Heart right ventricle (tissue), 16 donors: ENCODE data around the gene IP6K1. TPM values are rescaled to one million over a fixed set of nuclear protein-coding genes. Genes with fewer than 3 reads are reported as not detected.

Experiments
- ATAC-seq, 8 donors: fragments of 200-7000 bp; cut with Tn5 transposase; one replicate each; pipeline ENCODE4 v1.9.1; 2020; ENCODE audit warnings: mild to moderate bottlenecking in 8 of 8, moderate library complexity in 8 of 8, moderate number of reproducible peaks in 1 of 8
- DNase-seq, 2 donors: peaks; one replicate each; pipeline ENCODE4 v3.0.0-alpha.2; 2020
- H3K27ac ChIP-seq, 10 donors: fragments of 200-600 bp; sonication (generic) in 2 of 10; one replicate each; pipeline versions ENCODE4 v1.5.0 to v1.8.0; 2020 to 2022; ENCODE audit warnings: mild to moderate bottlenecking in 3 of 10
- H3K27me3 ChIP-seq, 7 donors: fragments of 200-600 bp; one replicate each; pipeline ENCODE4 v1.8.0; 2021 to 2022; ENCODE audit warnings: mild to moderate bottlenecking in 2 of 7
- H3K36me3 ChIP-seq, 9 donors: fragments of 200-600 bp; sonication (generic) in 1 of 9; one replicate each; pipeline versions ENCODE4 v1.5.0 to v1.8.0; 2020 to 2022; ENCODE audit warnings: mild to moderate bottlenecking in 2 of 9
- H3K4me1 ChIP-seq, 9 donors: fragments of 200-600 bp; sonication (generic) in 1 of 9; one replicate each; pipeline versions ENCODE4 v1.5.0 to v1.8.0; 2020 to 2022; ENCODE audit warnings: mild to moderate bottlenecking in 4 of 9
- H3K4me3 ChIP-seq, 10 donors: fragments of 200-600 bp; sonication (generic) in 2 of 10; one replicate each; pipeline versions ENCODE4 v1.5.0 to v1.8.0; 2020 to 2022; ENCODE audit warnings: mild to moderate bottlenecking in 7 of 10, moderate library complexity in 2 of 10
- H3K9me3 ChIP-seq, 11 donors: fragments of 200-600 bp in 10 of 11; sonication (generic) in 2 of 11; one replicate each; pipeline versions ENCODE4 v1.5.0 to v1.8.0; 2013 to 2022; ENCODE audit warnings: mild to moderate bottlenecking in 2 of 11, control low read depth in 1 of 11, moderate library complexity in 1 of 11
- WGBS, 2 donors: extraction: QIAGEN DNeasy Blood & Tissue Kit; methylation state at CpG; one replicate each; pipeline ENCODE4 v1.1.7; 2013; ENCODE audit warnings: inconsistent platforms in 1 of 2; 5-methylcytosine and 5-hydroxymethylcytosine counted together
- intact Hi-C, 10 donors: fragments of 100-400 bp; cut with DNase I; formaldehyde crosslinking; loops; one replicate each; pipeline versions ENCODE4 v1.11.1 to v1.14.2; 2022
- polyA plus RNA-seq, 2 donors: library from polyadenylated mRNA; stranded (reverse); fragments of 200-250 nt; gene quantifications; one replicate each; pipeline ENCODE4 v1.2.3, GENCODE V29; 2013
- total RNA-seq, 10 donors: library from RNA; stranded (reverse); fragmentation: NEBNext Ultra II Directional in 3 of 10; extraction: Animal tissue kit (Norgen Biotek cat#: 25700) in 3 of 10; gene quantifications; one replicate each; pipeline versions ENCODE4 v1.2.1 to v1.2.4, GENCODE V29; 2021 to 2023
- TF ChIP-seq, protein P1 (sequence below), 9 donors: fragments of 200-600 bp; sonication (generic) in 2 of 9; IDR thresholded peaks; one replicate each; pipeline versions ENCODE4 v1.5.0 to v1.8.0; 2021 to 2022; ENCODE audit warnings: antibody characterized with exemption in 9 of 9, mild to moderate bottlenecking in 5 of 9, moderate library complexity in 1 of 9
- donor health status: Arrhythmogenic right ventricular cardiomyopathy.
- donor health status: ischemic (EF 13 %, LVEDD 7.1; RV severe dilation, severe dysfunction).
- donor health status: healthy with polysubstance abuse.
- donor health status: DM: no; HTN: yes; CAD: no.
- donor health status: DM: no; HTN: no; CAD: no.
- donor health status: ischemic (EF 25% LVEDD 6.9; RV normal size, moderate dysfunction).
- donor health status: ischemic (EF 25% LVEDD 5.7; RV mildly dilated, moderate dysfunction).
- donor health status: healthy.
- donor health status: DM: yes; HTN: yes; CAD: no.
- donor health status: Ischemic cardiomyopathy.
- donor health status: ischemic (EF 35%, LVEDD 5.7; RV mildly dilated, moderate dysfunction).
- donor health status: nonischemic (EF 11% LVEDD 7.7; RV severe dilation, severe dysfunction).
- donor health status: DM: yes; HTN: yes; CAD: no.
- donor health status: PGD.
- donor health status: ischemic (EF 29% LVEDD 5.4; RV normal size, mild dysfunction).
- donor health status: nonischemic (EF 23%, LVEDD 6.1; RV moderate dilation, normal function).

IP6K1 gene
- total and polyA plus RNA-seq, 12 donors = 9.0 to 24.4 (median 16.5) TPM

DNA sequence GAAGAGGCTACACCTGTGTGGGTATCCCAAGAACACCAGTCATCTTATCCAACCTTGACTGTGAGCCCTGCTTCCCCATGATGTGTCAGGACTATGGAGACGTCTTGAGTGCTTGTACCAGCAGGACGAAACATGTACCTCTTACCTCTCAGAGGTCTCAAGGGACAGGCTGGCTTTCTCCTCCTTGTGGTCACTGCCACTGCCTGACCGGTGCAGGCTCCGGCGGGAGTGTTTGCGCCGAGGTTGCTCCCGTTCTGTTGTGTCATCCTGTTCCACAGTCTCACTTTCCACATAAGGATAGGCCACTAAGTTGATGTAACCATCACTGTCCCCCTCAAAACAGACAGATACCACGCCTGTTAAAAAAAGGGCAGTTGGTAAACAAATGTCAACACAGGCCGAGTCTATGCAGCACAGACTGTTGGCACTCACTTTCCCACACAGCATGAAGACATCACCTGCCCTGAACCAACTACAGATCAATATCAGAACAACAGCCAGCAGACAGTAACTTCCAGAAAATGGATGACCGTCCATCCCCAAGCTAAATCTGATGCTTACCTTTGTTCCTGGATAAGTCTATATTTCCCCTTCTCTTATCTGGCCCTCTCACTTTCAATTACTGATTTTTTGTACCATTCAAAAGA, 48.2 kb downstream of the IP6K1 start:
- H3K36me3 ChIP-seq = peaks cover 0 to 98% (median 22%) of the 10 kb centered on the region in 9 donors
- no peaks in the 10 kb centered on the region for H3K9me3 ChIP-seq
- no peak overlapping the region for H3K4me3 ChIP-seq
- WGBS, 2 donors = 94 to 96% methylated on average over 11 of the region's 11 CpGs
- DNase-seq (no peak), ATAC-seq (no peak)
- H3K27ac ChIP-seq = no peak overlapping the region
- TF ChIP-seq, protein P1, sequence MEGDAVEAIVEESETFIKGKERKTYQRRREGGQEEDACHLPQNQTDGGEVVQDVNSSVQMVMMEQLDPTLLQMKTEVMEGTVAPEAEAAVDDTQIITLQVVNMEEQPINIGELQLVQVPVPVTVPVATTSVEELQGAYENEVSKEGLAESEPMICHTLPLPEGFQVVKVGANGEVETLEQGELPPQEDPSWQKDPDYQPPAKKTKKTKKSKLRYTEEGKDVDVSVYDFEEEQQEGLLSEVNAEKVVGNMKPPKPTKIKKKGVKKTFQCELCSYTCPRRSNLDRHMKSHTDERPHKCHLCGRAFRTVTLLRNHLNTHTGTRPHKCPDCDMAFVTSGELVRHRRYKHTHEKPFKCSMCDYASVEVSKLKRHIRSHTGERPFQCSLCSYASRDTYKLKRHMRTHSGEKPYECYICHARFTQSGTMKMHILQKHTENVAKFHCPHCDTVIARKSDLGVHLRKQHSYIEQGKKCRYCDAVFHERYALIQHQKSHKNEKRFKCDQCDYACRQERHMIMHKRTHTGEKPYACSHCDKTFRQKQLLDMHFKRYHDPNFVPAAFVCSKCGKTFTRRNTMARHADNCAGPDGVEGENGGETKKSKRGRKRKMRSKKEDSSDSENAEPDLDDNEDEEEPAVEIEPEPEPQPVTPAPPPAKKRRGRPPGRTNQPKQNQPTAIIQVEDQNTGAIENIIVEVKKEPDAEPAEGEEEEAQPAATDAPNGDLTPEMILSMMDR (IDR thresholded peaks at IDR 0.05) = no peak
- H3K27me3 ChIP-seq = no peaks in the 10 kb centered on the region
- no peaks in the 10 kb centered on the region for H3K4me1 ChIP-seq
- intact Hi-C loops = no loop called here

DNA sequence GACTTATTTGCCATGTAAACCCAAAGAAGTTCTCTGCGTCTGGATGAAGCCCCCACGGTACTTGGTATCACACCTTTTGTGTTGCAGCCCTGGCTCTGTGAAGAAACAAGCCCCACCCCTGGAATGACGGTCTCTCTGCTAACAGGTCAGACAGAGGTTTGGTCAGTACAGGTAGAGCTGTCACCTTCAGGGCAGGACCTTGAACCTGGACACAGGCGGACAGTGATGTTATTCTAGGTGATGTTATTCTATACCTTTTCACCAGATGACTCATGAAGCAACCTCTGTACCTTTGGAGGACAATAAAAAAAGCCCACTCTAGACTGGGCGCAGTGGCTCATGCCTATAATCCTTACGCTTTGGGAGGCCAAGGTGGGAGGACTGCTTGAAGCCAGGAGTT, 51.6 kb downstream of the IP6K1 start:
- no peaks in the 10 kb centered on the region for H3K27me3 ChIP-seq
- intact Hi-C loops = no loop called here
- no peaks in the 10 kb centered on the region for H3K9me3 ChIP-seq
- H3K36me3 ChIP-seq = peaks cover 0 to 100% (median 40%) of the 10 kb centered on the region in 9 donors
- TF ChIP-seq, protein P1 (IDR thresholded peaks at IDR 0.05) = no peak
- 94 to 96% methylated on average over 6 of the region's 6 CpGs for WGBS, 2 donors
- H3K4me1 ChIP-seq = no peaks in the 10 kb centered on the region
- ATAC-seq (no peak), DNase-seq (no peak)
- no peak overlapping the region for H3K27ac ChIP-seq
- no peak overlapping the region for H3K4me3 ChIP-seq

DNA sequence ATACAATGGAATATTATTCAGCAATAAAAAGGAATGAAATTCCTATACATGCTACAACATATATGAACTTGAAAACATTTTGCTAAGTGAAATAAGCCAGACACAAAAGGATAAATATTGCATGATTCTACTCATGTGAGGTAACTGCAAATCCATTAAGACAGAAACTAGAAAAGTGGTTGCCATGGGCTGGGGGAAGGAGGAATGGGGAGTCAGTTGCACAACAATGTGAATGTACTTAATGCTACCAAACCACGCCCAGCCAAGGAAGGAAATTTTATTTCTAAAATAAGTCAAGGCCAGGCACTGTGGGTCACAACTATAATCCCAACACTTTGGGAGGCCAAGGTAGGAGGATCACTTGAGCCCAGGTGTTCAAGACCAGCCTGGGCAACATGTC, 52.8 kb downstream of the IP6K1 start:
- Histone ChIP-seq H3K27me3 (no peaks in the 10 kb centered on the region), H3K4me1 (no peaks in the 10 kb centered on the region), H3K36me3 (peaks cover 0 to 100% (median 40%) of the 10 kb centered on the region in 9 donors), H3K4me3 (no peak overlapping the region), H3K9me3 (no peaks in the 10 kb centered on the region), H3K27ac (no peak overlapping the region)
- intact Hi-C loops = no loop called here
- no peak for ATAC-seq
- WGBS, 2 donors = 79 to 89% methylated on average over 1 of the region's 1 CpG
- TF ChIP-seq, protein P1 (IDR thresholded peaks at IDR 0.05) = no peak
- DNase-seq = no peak

DNA sequence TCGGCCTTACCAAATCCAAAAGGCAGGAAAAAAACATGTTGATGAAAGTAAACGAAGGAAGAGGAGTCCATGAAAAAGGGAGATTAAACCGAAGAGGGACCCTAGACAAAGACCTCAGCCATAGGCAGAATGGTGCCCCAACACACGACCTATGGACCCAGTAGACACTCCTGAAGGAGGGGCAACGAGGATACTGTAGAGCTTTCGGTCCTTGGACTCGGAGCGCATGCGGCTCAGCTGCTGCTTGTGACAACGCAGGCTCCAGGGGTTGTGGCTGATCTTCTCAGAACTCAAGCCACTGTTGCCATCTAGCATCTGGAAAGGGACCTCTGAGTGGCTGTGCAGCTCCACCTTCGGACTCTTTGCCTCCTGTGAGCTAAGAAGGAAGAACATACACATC, 53.7 kb downstream of the IP6K1 start:
- 92 to 94% methylated on average over 11 of the region's 11 CpGs for WGBS, 2 donors
- no peaks in the 10 kb centered on the region for H3K27me3 ChIP-seq
- DNase-seq (no peak), ATAC-seq (no peak)
- H3K27ac ChIP-seq = no peak overlapping the region
- intact Hi-C loops = no loop called here
- TF ChIP-seq, protein P1 (IDR thresholded peaks at IDR 0.05) = no peak
- peaks cover 0 to 100% (median 40%) of the 10 kb centered on the region in 9 donors for H3K36me3 ChIP-seq
- no peak overlapping the region for H3K4me3 ChIP-seq
- no peaks in the 10 kb centered on the region for H3K9me3 ChIP-seq
- no peaks in the 10 kb centered on the region for H3K4me1 ChIP-seq
